CD14-positive monocyte (primary cell): ENCODE results near the gene TTC33. TPM values are rescaled to one million over a fixed set of nuclear protein-coding genes. Genes with fewer than 3 reads are reported as not detected.

Experiments
- DNase-seq, 3 donors: peaks; one replicate each; pipeline ENCODE4 v3.0.0-alpha.2; 2011 to 2022
- H2AFZ ChIP-seq: 2 replicates; pipeline ENCODE4 v1.6.0; 2012; ENCODE audit warnings: mild to moderate bottlenecking, low read depth, low read length, inconsistent platforms; ENCODE audit not compliant: insufficient read depth, poor library complexity, severe bottlenecking
- H3K27ac ChIP-seq, 2 donors: 1 replicate in 1 of 2; 2 replicates in 1 of 2; pipeline ENCODE4 v1.5.1; 2012 to 2013; ENCODE audit warnings: low read length in 2 of 2, control low read depth in 1 of 2, inconsistent platforms in 1 of 2, low read depth in 1 of 2, mild to moderate bottlenecking in 1 of 2
- H3K27me3 ChIP-seq, 2 donors: one replicate each; pipeline versions ENCODE4 v1.6.0 to v1.6.1; 2011 to 2013; ENCODE audit warnings: low read length in 2 of 2; ENCODE audit not compliant: control insufficient read depth in 2 of 2, insufficient read depth in 2 of 2
- H3K36me3 ChIP-seq, 2 donors: replicated peaks in 1 of 2; 1 replicate in 1 of 2; 2 replicates in 1 of 2; pipeline versions ENCODE4 v1.5.1 to v1.6.1; 2012 to 2013; ENCODE audit warnings: low read length in 2 of 2, control low read depth in 1 of 2, inconsistent platforms in 1 of 2, mild to moderate bottlenecking in 1 of 2; ENCODE audit not compliant: insufficient read depth in 2 of 2, control insufficient read depth in 1 of 2
- H3K4me1 ChIP-seq, 2 donors: 1 replicate in 1 of 2; 2 replicates in 1 of 2; pipeline versions ENCODE4 v1.5.1 to v1.6.1; 2012 to 2013; ENCODE audit warnings: low read length in 2 of 2, control low read depth in 1 of 2, inconsistent platforms in 1 of 2, mild to moderate bottlenecking in 1 of 2, moderate library complexity in 1 of 2; ENCODE audit not compliant: insufficient read depth in 2 of 2, control insufficient read depth in 1 of 2
- H3K4me2 ChIP-seq: replicated peaks from 2 replicates; pipeline ENCODE3; 2012; ENCODE audit warnings: low read length, moderate library complexity, mild to moderate bottlenecking; ENCODE audit not compliant: poor library complexity, severe bottlenecking; ENCODE audit errors: extremely low read depth
- H3K4me3 ChIP-seq, 3 experiments: fragments of 200-600 bp in 1 of 3; sonication (generic) in 1 of 3; replicated peaks in 1 of 3; 1 replicate in 2 of 3; 2 replicates in 1 of 3; pipeline ENCODE4 v1.5.1; 2011 to 2013; ENCODE audit warnings: low read length in 3 of 3, mild to moderate bottlenecking in 3 of 3, control low read depth in 2 of 3, low read depth in 2 of 3, inconsistent platforms in 1 of 3, moderate library complexity in 1 of 3
- H3K79me2 ChIP-seq: 2 replicates; pipeline ENCODE4 v1.6.0; 2012; ENCODE audit warnings: mild to moderate bottlenecking, control low read depth, inconsistent platforms, low read length, moderate library complexity; ENCODE audit not compliant: insufficient read depth
- H3K9ac ChIP-seq: 2 replicates; pipeline ENCODE4 v1.6.0; 2017; ENCODE audit warnings: low read length, mild to moderate bottlenecking; ENCODE audit not compliant: insufficient read depth, poor library complexity, severe bottlenecking
- H3K9me3 ChIP-seq, 2 donors: replicated peaks in 1 of 2; 1 replicate in 1 of 2; 2 replicates in 1 of 2; pipeline versions ENCODE4 v1.5.1 to v1.6.1; 2012 to 2013; ENCODE audit warnings: low read length in 2 of 2, control low read depth in 1 of 2; ENCODE audit not compliant: control insufficient read depth in 1 of 2, insufficient read depth in 1 of 2
- H4K20me1 ChIP-seq: 2 replicates; pipeline ENCODE4 v1.6.0; 2012; ENCODE audit warnings: mild to moderate bottlenecking, low read length, control low read depth, moderate library complexity; ENCODE audit not compliant: insufficient read depth
- H3K27ac Mint-ChIP-seq, 7 donors: one replicate each; pipeline ENCODE4 v1.8.0; 2020; ENCODE audit warnings: mild to moderate bottlenecking in 7 of 7, mixed read lengths in 7 of 7, moderate library complexity in 6 of 7, inconsistent platforms in 2 of 7
- H3K27me3 Mint-ChIP-seq, 3 donors: one replicate each; pipeline ENCODE4 v1.8.0; 2021 to 2022; ENCODE audit warnings: low read depth in 3 of 3, mild to moderate bottlenecking in 3 of 3, mixed read lengths in 3 of 3, moderate library complexity in 3 of 3, inconsistent platforms in 1 of 3
- H3K36me3 Mint-ChIP-seq, 2 donors: one replicate each; pipeline ENCODE4 v1.8.0; 2020; ENCODE audit warnings: mixed read lengths in 2 of 2, inconsistent platforms in 1 of 2, mild to moderate bottlenecking in 1 of 2
- H3K4me1 Mint-ChIP-seq: one replicate; pipeline ENCODE4 v1.8.0; 2020; ENCODE audit warnings: mild to moderate bottlenecking, mixed read lengths
- H3K4me3 Mint-ChIP-seq, 2 donors: one replicate each; pipeline ENCODE4 v1.8.0; 2020; ENCODE audit warnings: mild to moderate bottlenecking in 2 of 2, mixed read lengths in 2 of 2, moderate library complexity in 1 of 2
- H3K9me3 Mint-ChIP-seq, 7 donors: one replicate each; pipeline ENCODE4 v1.8.0; 2020 to 2022; ENCODE audit warnings: mixed read lengths in 7 of 7, mild to moderate bottlenecking in 6 of 7, moderate library complexity in 6 of 7, inconsistent platforms in 2 of 7
- WGBS: methylation state at CpG from one replicate; pipeline ENCODE4 v1.1.5; 2013; ENCODE audit warnings: missing lambda C conversion rate; ENCODE audit not compliant: insufficient coverage; 5-methylcytosine and 5-hydroxymethylcytosine counted together
- intact Hi-C, 2 donors: fragments of 100-400 bp; cut with micrococcal nuclease; formaldehyde crosslinking; loops; one replicate each; pipeline versions ENCODE4 v1.15.0 to v1.15.1; 2023
- polyA plus RNA-seq, 3 donors: library from polyadenylated mRNA; depleted of rRNA in 1 of 3; unstranded in 2 of 3; stranded (reverse) in 1 of 3; fragments of 300-500 nt in 2 of 3; fragments of >200 nt in 1 of 3; fragmentation: Illumina TruSeq in 2 of 3; gene quantifications; 1 replicate in 2 of 3; 2 replicates in 1 of 3; pipeline ENCODE4 v1.2.3, GENCODE V29; 2012 to 2021
- TF ChIP-seq, protein P1 (sequence below): fragments of 200-600 bp; IDR thresholded peaks from one replicate; pipeline ENCODE4 v1.8.0; 2022; ENCODE audit warnings: antibody characterized with exemption, mild to moderate bottlenecking

TTC33 gene
- polyA plus RNA-seq, 3 donors: 1.5 to 11.7 (median 9.4) TPM

DNA sequence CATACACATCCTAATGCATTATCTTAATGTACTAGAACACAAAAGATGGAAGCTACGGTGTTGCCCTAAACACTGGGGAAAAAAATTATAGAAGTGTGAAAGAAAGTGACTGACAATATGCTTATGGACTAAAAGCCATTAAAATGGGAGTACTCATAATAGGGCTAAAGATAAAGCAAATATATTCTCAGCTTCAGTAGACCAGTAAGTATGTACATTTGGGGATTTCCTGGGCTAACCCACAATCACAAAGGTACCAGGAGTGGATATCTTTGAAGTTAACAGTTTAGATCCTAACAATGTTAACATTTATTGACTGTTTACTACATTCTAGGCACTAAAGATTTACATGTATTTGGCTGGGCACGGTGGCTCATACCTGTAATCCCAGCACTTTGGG lies 39.2 kb downstream of the TTC33 start:
- intact Hi-C loops: no loop called here
- Histone ChIP-seq H3K4me2 (no peak overlapping the region), H4K20me1 (no peaks in the 10 kb centered on the region), H3K4me1 (no peaks in the 10 kb centered on the region), H3K79me2 (no peaks in the 10 kb centered on the region), H3K4me3 (no peak overlapping the region), H2AFZ (no peak overlapping the region), H3K27ac (no peak overlapping the region), H3K9me3 (no peaks in the 10 kb centered on the region), H3K36me3 (peaks cover 4 to 38% of the 10 kb centered on the region in 2 donors), H3K9ac (no peak overlapping the region), H3K27me3 (no peaks in the 10 kb centered on the region)
- Mint-ChIP-seq H3K4me1 (no peaks in the 10 kb centered on the region), H3K27me3 (no peaks in the 10 kb centered on the region), H3K27ac (no peak overlapping the region), H3K9me3 (peaks cover 0 to 9% (median 4%) of the 10 kb centered on the region in 7 donors), H3K4me3 (no peak overlapping the region), H3K36me3 (peaks cover 37 to 40% of the 10 kb centered on the region in 2 donors)
- TF ChIP-seq, protein P1, sequence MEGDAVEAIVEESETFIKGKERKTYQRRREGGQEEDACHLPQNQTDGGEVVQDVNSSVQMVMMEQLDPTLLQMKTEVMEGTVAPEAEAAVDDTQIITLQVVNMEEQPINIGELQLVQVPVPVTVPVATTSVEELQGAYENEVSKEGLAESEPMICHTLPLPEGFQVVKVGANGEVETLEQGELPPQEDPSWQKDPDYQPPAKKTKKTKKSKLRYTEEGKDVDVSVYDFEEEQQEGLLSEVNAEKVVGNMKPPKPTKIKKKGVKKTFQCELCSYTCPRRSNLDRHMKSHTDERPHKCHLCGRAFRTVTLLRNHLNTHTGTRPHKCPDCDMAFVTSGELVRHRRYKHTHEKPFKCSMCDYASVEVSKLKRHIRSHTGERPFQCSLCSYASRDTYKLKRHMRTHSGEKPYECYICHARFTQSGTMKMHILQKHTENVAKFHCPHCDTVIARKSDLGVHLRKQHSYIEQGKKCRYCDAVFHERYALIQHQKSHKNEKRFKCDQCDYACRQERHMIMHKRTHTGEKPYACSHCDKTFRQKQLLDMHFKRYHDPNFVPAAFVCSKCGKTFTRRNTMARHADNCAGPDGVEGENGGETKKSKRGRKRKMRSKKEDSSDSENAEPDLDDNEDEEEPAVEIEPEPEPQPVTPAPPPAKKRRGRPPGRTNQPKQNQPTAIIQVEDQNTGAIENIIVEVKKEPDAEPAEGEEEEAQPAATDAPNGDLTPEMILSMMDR: no peak
- DNase-seq: no peak
- WGBS: no CpG with 5 or more reads among the region's 2 CpGs

DNA sequence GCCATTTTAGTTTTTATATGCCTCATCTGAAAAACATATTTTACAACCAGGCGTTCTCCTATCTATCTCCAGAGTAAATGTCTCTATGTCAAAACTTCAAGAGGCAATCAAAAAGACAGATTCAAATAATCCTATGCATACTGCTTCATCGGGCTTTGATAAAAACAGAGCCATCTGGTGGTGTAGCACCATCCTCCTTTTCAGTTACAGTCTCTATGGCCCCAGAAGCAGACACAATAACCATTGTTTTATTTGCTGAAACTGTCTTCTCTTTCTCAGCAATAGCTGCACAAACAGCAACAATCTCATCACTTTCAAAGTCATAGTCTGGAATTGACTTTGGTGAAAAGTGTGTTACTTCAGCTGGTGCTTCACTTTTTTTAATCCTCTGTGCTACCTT lies 39.8 kb downstream of the TTC33 start:
- no peaks in the 10 kb centered on the region for H3K9me3 ChIP-seq
- H3K36me3 ChIP-seq: peaks cover 4 to 34% of the 10 kb centered on the region in 2 donors
- Mint-ChIP-seq H3K27me3 (no peaks in the 10 kb centered on the region), H3K27ac (no peak overlapping the region), H3K9me3 (peaks cover 0 to 7% (median under 1%) of the 10 kb centered on the region in 7 donors), H3K36me3 (peaks cover 32 to 34% of the 10 kb centered on the region in 2 donors), H3K4me1 (no peaks in the 10 kb centered on the region), H3K4me3 (no peak overlapping the region)
- no peaks in the 10 kb centered on the region for H3K79me2 ChIP-seq
- WGBS: 74% methylated on average over 2 of the region's 2 CpGs
- H2AFZ ChIP-seq: no peak overlapping the region
- no peak overlapping the region for H3K9ac ChIP-seq
- no peak overlapping the region for H3K27ac ChIP-seq
- H3K27me3 ChIP-seq: no peaks in the 10 kb centered on the region
- no peak for DNase-seq
- intact Hi-C loops: no loop called here
- no peak overlapping the region for H3K4me2 ChIP-seq
- no peaks in the 10 kb centered on the region for H3K4me1 ChIP-seq
- no peak overlapping the region for H3K4me3 ChIP-seq
- TF ChIP-seq, protein P1: no peak
- H4K20me1 ChIP-seq: no peaks in the 10 kb centered on the region
